Measurements from ENCODE around the gene TCP11. TPM values are rescaled to one million over a fixed set of nuclear protein-coding genes. Genes with fewer than 3 reads are reported as not detected.

The TCP11 gene
- total and polyA plus RNA-seq, 4 experiments from 2014 or later = not detected

DNA sequence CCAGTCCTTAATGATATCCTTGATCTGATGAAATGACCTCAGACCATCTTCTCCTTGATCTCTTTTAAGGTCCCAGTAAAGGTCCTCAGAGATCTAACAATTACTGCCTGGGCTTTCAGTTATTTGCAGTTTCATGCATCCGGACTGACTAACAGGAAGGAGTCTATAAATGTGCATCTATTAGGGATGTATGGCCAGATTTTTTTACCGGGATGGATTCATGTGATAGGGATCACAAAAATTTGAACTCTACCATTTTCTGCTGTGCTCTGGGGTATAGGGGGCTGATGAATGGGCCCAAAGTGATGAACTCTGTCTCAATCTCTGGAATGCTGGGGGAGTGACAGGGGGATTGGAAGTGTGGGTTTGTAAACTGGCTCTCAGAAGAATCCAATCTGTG lies 36.5 kb upstream of the TCP11 start:
- Mint-ChIP-seq H3K9me3 (peaks cover 0 to 2% (median 0%) of the 10 kb centered on the region in 8 donors), H3K36me3 (no peaks in the 10 kb centered on the region), H3K27me3 (peaks cover 5 to 7% of the 10 kb centered on the region in 2 donors), H3K4me1 (peaks cover 10 to 14% (median 12%) of the 10 kb centered on the region in 4 donors), H3K4me3 (no peak overlapping the region), H3K27ac (no peak overlapping the region)
- Histone ChIP-seq H3K9me3 (ENCODE audit: control insufficient read depth in 1 of 2, low read length in 2 of 2) (no peaks in the 10 kb centered on the region), H3K4me1 (ENCODE audit: insufficient read depth, low read length) (peaks cover 10% of the 10 kb centered on the region), H3K27ac (ENCODE audit: low read depth, low read length) (no peak overlapping the region), H3K27me3 (ENCODE audit: insufficient read depth, low read length) (no peaks in the 10 kb centered on the region), H3K36me3 (ENCODE audit: insufficient read depth, low read length) (no peaks in the 10 kb centered on the region), H3K4me3 (ENCODE audit: low read length in 2 of 2) (no peak overlapping the region)
- DNase-seq = no peak
- ChIA-PET POLR2A (ENCODE audit: partially characterized antibody) (no interaction called here), CTCF (ENCODE audit: partially characterized antibody) (no interaction called here)
- intact Hi-C loops (cut with micrococcal nuclease) = no loop called here

DNA sequence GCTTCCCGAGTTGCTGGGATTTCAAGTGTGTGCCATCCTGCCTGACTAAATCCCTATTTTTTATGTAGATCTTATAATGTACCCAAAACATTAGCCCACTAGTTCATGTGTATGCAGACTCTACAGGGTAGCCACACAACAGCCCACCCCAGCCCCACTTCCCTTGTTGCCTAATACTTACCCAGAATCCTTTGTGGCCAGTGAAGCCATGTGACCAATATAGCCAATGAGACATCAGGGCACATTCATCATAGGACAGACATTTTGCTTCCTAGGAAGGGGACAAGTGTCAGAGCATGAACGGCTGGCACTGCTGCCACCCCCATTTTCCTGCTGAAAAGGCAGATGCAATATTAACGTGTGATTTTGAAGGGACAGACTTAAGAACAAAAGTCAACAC lies 36.0 kb upstream of the TCP11 start:
- Histone ChIP-seq H3K36me3 (ENCODE audit: insufficient read depth, low read length) (no peaks in the 10 kb centered on the region), H3K4me1 (ENCODE audit: insufficient read depth, low read length) (peaks cover 10% of the 10 kb centered on the region), H3K4me3 (ENCODE audit: low read length in 2 of 2) (no peak overlapping the region), H3K27me3 (ENCODE audit: insufficient read depth, low read length) (no peaks in the 10 kb centered on the region), H3K9me3 (ENCODE audit: control insufficient read depth in 1 of 2, low read length in 2 of 2) (no peaks in the 10 kb centered on the region), H3K27ac (ENCODE audit: low read depth, low read length) (no peak overlapping the region)
- H3K4me3 Mint-ChIP-seq = no peak overlapping the region
- H3K27ac Mint-ChIP-seq = no peak overlapping the region
- ChIA-PET CTCF (ENCODE audit: partially characterized antibody) (interaction anchor here (1.5 kb wide), 1 partner anchor 28 kb away, joined by 4 read pairs; no protein-coding TSS in a partner anchor), POLR2A (ENCODE audit: partially characterized antibody) (no interaction called here)
- H3K27me3 Mint-ChIP-seq = peaks cover 5 to 7% of the 10 kb centered on the region in 2 donors
- H3K4me1 Mint-ChIP-seq = peaks cover 10 to 14% (median 12%) of the 10 kb centered on the region in 4 donors
- no peaks in the 10 kb centered on the region for H3K36me3 Mint-ChIP-seq
- DNase-seq = no peak
- H3K9me3 Mint-ChIP-seq = peaks cover 0 to 2% (median 0%) of the 10 kb centered on the region in 8 donors
- intact Hi-C loops (cut with micrococcal nuclease) = no loop called here

DNA sequence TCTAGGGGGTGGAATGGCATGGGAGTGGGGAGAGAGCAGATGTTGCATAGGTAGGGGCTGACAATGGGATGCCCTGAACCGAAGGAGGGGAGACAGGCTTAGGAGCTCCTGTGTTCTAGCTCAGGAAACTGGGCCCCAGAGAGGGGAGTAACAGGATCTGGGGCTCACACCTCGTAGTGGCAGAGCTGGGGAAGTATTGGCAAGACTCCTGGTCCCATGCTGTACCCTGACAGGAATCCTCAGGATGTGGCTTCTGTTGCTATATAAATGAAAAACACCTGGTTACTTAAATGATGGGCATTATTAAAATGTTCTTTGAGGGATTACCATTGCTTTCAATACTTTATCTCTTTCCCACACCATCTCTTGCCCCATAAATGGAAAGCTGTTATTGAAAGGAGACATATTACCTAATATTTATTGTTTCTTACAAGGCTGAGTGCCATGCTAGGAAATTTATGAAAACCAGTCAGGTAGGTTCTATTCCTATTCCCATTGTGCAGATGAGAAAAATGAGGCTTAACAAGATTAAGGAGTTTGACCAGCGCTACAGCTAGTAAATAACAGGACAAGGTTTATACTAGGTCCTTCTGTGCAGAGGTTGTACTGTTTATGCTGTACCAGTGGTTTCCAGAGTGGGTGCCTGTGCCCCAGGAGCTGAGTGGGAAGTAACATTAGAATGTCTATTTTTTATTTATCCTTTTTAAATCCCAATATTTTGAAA lies 35.3 kb upstream of the TCP11 start:
- ChIA-PET CTCF (ENCODE audit: partially characterized antibody) (interaction anchor here (1.5 kb wide), 1 partner anchor 29 kb away, joined by 4 read pairs; no protein-coding TSS in a partner anchor), POLR2A (ENCODE audit: partially characterized antibody) (no interaction called here)
- Mint-ChIP-seq H3K4me3 (no peak overlapping the region), H3K27me3 (peaks cover 5 to 7% of the 10 kb centered on the region in 2 donors), H3K27ac (no peak overlapping the region), H3K9me3 (peaks cover 0 to 2% (median 0%) of the 10 kb centered on the region in 8 donors), H3K36me3 (no peaks in the 10 kb centered on the region), H3K4me1 (peaks cover 10 to 14% (median 12%) of the 10 kb centered on the region in 4 donors)
- Histone ChIP-seq H3K4me3 (ENCODE audit: low read length in 2 of 2) (no peak overlapping the region), H3K9me3 (ENCODE audit: control insufficient read depth in 1 of 2, low read length in 2 of 2) (no peaks in the 10 kb centered on the region), H3K4me1 (ENCODE audit: insufficient read depth, low read length) (peaks cover 10% of the 10 kb centered on the region), H3K27me3 (ENCODE audit: insufficient read depth, low read length) (no peaks in the 10 kb centered on the region), H3K36me3 (ENCODE audit: insufficient read depth, low read length) (no peaks in the 10 kb centered on the region), H3K27ac (ENCODE audit: low read depth, low read length) (no peak overlapping the region)
- DNase-seq = no peak
- intact Hi-C loops (cut with micrococcal nuclease) = no loop called here

DNA sequence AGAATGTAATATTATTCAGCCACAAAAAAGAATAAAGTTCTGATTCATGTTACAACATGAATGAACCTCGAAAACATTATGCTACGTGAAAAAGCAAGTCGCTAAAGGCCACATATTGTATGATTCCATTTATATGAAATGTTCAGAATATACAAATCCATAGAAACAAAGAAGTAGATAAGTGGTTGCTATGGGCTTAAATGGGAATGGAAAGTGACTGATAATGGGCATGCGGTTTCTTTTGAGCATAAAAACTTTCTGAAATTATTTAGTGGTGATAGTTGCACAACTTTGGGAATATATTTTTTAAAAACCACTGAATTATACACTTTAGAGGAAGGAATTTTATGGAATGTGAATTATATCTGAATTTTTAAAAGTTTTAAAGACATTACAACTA lies 33.4 kb upstream of the TCP11 start:
- H3K4me3 Mint-ChIP-seq = no peak overlapping the region
- H3K27ac Mint-ChIP-seq = no peak overlapping the region
- no peak for DNase-seq
- POLR2A ChIA-PET (ENCODE audit: partially characterized antibody) = no interaction called here
- no peaks in the 10 kb centered on the region for H3K36me3 Mint-ChIP-seq
- peaks cover 10 to 14% (median 12%) of the 10 kb centered on the region in 4 donors for H3K4me1 Mint-ChIP-seq
- no peaks in the 10 kb centered on the region for H3K9me3 ChIP-seq (ENCODE audit: control insufficient read depth in 1 of 2, low read length in 2 of 2)
- peaks cover 7 to 8% of the 10 kb centered on the region in 2 donors for H3K27me3 Mint-ChIP-seq
- H3K4me1 ChIP-seq (ENCODE audit: insufficient read depth, low read length) = peaks cover 10% of the 10 kb centered on the region
- peaks cover 0 to 2% (median under 1%) of the 10 kb centered on the region in 8 donors for H3K9me3 Mint-ChIP-seq
- H3K36me3 ChIP-seq (ENCODE audit: insufficient read depth, low read length) = no peaks in the 10 kb centered on the region
- H3K4me3 ChIP-seq (ENCODE audit: low read length in 2 of 2) = no peak overlapping the region
- intact Hi-C loops (cut with micrococcal nuclease) = no loop called here
- no peak overlapping the region for H3K27ac ChIP-seq (ENCODE audit: low read depth, low read length)
- no peaks in the 10 kb centered on the region for H3K27me3 ChIP-seq (ENCODE audit: insufficient read depth, low read length)
- CTCF ChIA-PET (ENCODE audit: partially characterized antibody) = interaction anchor here (1.1 kb wide), 1 partner anchor 19 kb away, joined by 4 read pairs; no protein-coding TSS in a partner anchor

DNA sequence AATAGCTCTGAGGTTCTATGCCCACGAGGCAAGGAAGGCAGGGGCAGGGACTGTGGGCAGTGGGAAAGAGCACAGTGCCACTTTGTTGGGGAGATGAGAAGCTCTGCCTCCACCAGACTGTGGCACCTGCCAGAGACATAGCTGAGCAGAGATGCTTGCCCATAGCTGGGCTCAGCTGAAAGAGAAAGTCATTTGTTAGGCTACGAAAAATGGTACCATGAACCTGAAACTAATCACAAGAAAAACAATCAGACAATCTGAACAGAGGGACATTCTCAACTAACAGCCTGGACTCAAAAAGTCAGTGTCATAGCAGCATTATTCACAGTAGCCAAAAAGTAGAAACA lies 32.9 kb upstream of the TCP11 start:
- intact Hi-C loops (cut with micrococcal nuclease) = no loop called here
- POLR2A ChIA-PET (ENCODE audit: partially characterized antibody) = no interaction called here
- H3K36me3 ChIP-seq (ENCODE audit: insufficient read depth, low read length) = no peaks in the 10 kb centered on the region
- H3K27ac ChIP-seq (ENCODE audit: low read depth, low read length) = no peak overlapping the region
- H3K4me1 Mint-ChIP-seq = peaks cover 10 to 14% (median 12%) of the 10 kb centered on the region in 4 donors
- DNase-seq = no peak
- H3K4me3 Mint-ChIP-seq = peak overlapping the region in 1 of 8 donors; percentile 41
- peak overlapping the region in 3 of 7 donors; percentile 14 to 51 (median 19) for H3K27ac Mint-ChIP-seq
- CTCF ChIA-PET (ENCODE audit: partially characterized antibody) = interaction anchor here (1.1 kb wide), 1 partner anchor 18 kb away, joined by 4 read pairs; no protein-coding TSS in a partner anchor
- H3K9me3 ChIP-seq (ENCODE audit: control insufficient read depth in 1 of 2, low read length in 2 of 2) = no peaks in the 10 kb centered on the region
- H3K4me1 ChIP-seq (ENCODE audit: insufficient read depth, low read length) = peaks cover 10% of the 10 kb centered on the region
- no peaks in the 10 kb centered on the region for H3K27me3 ChIP-seq (ENCODE audit: insufficient read depth, low read length)
- peaks cover 0 to 5% (median under 1%) of the 10 kb centered on the region in 8 donors for H3K9me3 Mint-ChIP-seq
- H3K4me3 ChIP-seq (ENCODE audit: low read length in 2 of 2) = no peak overlapping the region
- H3K36me3 Mint-ChIP-seq = no peaks in the 10 kb centered on the region
- peaks cover 7 to 8% of the 10 kb centered on the region in 2 donors for H3K27me3 Mint-ChIP-seq

DNA sequence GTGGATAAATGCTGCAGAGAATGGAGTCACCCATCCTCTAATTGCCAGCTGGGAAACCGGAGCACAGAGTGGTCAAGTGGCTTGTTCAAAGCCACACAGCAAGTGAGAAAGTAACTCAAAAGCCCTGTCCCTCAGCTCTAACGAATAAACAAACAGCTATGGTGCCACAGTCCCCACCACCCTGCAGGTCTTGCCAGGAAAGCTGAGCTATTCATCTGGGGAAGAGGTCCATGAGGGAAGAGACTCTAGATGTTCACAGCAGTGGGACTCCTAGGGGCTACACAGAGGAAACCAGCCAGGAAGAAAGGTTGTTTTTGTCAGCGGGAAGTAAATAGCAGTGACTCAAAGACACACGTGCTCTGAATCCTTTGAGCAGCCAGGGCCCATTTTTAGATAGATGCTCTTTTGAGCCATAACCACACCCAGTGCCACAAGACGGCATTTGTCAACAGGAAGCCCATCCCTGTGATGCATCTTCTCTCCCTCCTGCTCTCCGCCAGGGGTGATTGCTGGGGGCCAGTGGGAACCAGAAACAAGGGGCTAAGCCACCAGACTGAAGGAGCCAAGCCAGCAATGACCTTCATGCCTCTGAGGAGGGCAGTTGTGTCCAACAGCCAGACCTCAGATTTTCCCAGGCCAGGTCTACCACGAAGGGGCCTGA lies 32.4 kb upstream of the TCP11 start:
- intact Hi-C loops (cut with micrococcal nuclease) = no loop called here
- DNase-seq = peak in 3 of 5 donors; percentile 3 to 10 (median 8)
- Mint-ChIP-seq H3K4me1 (peaks cover 10 to 14% (median 12%) of the 10 kb centered on the region in 4 donors), H3K4me3 (peak overlapping the region in 1 of 8 donors; percentile 66), H3K27me3 (peaks cover 7 to 8% of the 10 kb centered on the region in 2 donors), H3K27ac (peak overlapping the region in 5 of 7 donors; percentile 14 to 80 (median 51)), H3K36me3 (no peaks in the 10 kb centered on the region), H3K9me3 (peaks cover 0 to 5% (median under 1%) of the 10 kb centered on the region in 8 donors)
- H3K4me3 ChIP-seq (ENCODE audit: low read length in 2 of 2) = no peak overlapping the region
- peaks cover 10% of the 10 kb centered on the region for H3K4me1 ChIP-seq (ENCODE audit: insufficient read depth, low read length)
- ChIA-PET POLR2A (ENCODE audit: partially characterized antibody) (no interaction called here), CTCF (ENCODE audit: partially characterized antibody) (interaction anchor here (1.1 kb wide), 2 partner anchors 18 to 67 kb away, joined by 3 to 4 read pairs; no protein-coding TSS in a partner anchor)
- no peaks in the 10 kb centered on the region for H3K9me3 ChIP-seq (ENCODE audit: control insufficient read depth in 1 of 2, low read length in 2 of 2)
- H3K27ac ChIP-seq (ENCODE audit: low read depth, low read length) = no peak overlapping the region
- no peaks in the 10 kb centered on the region for H3K36me3 ChIP-seq (ENCODE audit: insufficient read depth, low read length)
- no peaks in the 10 kb centered on the region for H3K27me3 ChIP-seq (ENCODE audit: insufficient read depth, low read length)

DNA sequence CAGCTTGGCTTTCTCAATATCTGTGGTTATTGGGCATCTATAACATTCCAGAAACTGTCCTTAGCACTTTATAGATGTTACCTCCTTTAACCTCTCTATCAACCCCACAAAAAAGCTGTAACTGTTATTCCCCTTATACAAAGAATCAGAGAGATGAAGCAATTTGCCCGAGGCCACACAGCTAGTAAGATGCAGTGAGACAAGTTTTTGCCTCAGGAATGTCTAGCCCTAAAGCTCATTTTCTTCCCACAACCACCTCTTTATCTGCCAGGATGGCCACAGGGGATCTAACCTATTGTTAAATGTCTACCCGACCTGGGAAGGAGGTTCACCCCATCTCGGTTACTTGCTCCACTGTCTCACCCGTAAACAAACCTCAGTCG lies 31.9 kb upstream of the TCP11 start:
- CTCF ChIA-PET (ENCODE audit: partially characterized antibody) = interaction anchor here (1.0 to 1.1 kb wide), 2 partner anchors 33 to 67 kb away, joined by 3 to 5 read pairs; no protein-coding TSS in a partner anchor

More for the DNA sequence above, 31.9 kb upstream of the TCP11 start:
- Mint-ChIP-seq H3K27me3 (peaks cover 7 to 8% of the 10 kb centered on the region in 2 donors), H3K4me1 (peaks cover 10 to 14% (median 12%) of the 10 kb centered on the region in 4 donors), H3K36me3 (no peaks in the 10 kb centered on the region), H3K27ac (peak overlapping the region in 2 of 7 donors; percentile 3 to 51), H3K9me3 (peaks cover 0 to 5% (median under 1%) of the 10 kb centered on the region in 8 donors), H3K4me3 (peak overlapping the region in 1 of 8 donors; percentile 66)
- Histone ChIP-seq H3K27ac (ENCODE audit: low read depth, low read length) (no peak overlapping the region), H3K4me1 (ENCODE audit: insufficient read depth, low read length) (peaks cover 10% of the 10 kb centered on the region), H3K4me3 (ENCODE audit: low read length in 2 of 2) (no peak overlapping the region), H3K9me3 (ENCODE audit: control insufficient read depth in 1 of 2, low read length in 2 of 2) (no peaks in the 10 kb centered on the region), H3K27me3 (ENCODE audit: insufficient read depth, low read length) (no peaks in the 10 kb centered on the region), H3K36me3 (ENCODE audit: insufficient read depth, low read length) (no peaks in the 10 kb centered on the region)
- intact Hi-C loops (cut with micrococcal nuclease) = no loop called here
- POLR2A ChIA-PET (ENCODE audit: partially characterized antibody) = no interaction called here
- no peak for DNase-seq
